UCSD-AML1 (cell line): ENCODE results near the gene CCDC171.
"Not testable (repeated sequence)": the region's sequence is repeated elsewhere in the genome, so short reads cannot be mapped to it uniquely, and the experiment has no call there.

Experiments
- DNase-seq: peaks from one replicate; lab custom pipeline; 2025; ENCODE audit not compliant: unreplicated experiment; lab: John Stamatoyannopoulos, UW

The CCDC171 gene

DNA sequence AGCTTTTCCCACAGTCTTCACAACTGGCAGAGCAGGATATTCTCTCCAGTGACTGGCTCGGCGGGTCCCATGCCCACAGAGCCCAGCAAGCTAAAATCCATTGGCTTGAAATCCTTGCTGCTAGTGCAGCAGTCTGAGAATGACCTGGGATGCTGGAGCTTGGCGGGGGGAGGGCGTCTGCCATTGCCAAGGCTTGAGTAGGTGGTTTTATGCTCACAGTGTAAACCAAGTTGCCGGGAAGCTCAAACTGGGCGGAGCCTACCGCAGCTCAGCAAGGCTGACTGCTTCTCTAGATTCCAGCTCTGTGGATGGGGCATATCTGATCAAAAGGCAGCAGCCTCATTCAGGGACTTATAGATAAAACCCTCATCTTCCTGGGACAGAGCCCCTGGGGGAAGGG lies 194.1 kb downstream of the CCDC171 start:
- DNase-seq = no peak

GRCh38 chr9:15755660-15756059 lies 202.8 kb downstream of the CCDC171 start:
- no peak for DNase-seq

DNA sequence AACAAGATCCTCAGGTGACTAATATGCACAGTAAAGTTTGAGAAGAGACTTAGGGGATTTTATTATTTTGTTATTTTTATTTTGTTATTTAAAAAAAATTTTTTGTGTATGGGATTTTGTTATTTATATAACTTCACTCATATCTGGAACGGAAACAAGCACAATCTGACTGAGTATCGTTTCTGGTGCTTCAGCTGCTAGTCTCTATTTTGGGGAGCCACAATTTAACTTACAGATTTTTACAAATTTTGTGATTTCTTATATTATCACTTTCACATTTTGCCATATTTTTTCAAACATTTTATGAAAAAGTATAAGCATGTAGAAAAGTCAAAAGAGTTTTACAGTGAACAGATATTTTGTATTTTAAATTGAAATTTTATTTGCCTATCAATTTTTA lies 208.7 kb downstream of the CCDC171 start:
- DNase-seq = no peak

- DNase-seq = no peak
These were observed 210.5 kb downstream of the CCDC171 start for GRCh38 chr9:15763371-15763770.

DNA sequence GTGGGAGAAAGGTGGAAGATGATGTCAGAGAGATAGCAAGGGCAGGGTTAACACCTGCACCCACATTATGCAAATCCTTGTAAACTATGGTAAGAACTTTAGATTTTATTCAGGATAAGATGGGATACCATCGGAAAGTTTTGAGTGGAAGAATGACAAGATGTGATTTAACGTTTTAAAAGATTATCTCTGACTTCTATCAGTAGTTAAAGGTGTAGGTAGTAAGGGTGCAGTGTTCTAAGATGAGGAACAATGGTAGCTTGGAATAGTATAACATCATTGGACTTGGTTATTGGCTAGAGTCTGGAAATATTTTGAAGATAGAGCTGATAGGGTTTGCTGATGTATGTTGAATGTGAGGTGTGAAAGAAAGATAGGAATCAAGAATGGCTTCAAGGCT lies 211.3 kb downstream of the CCDC171 start:
- DNase-seq = no peak

GRCh38 chr9:15769547-15769946 lies 216.7 kb downstream of the CCDC171 start:
- DNase-seq = no peak

GRCh38 chr9:15778861-15779260 lies 226.0 kb downstream of the CCDC171 start:
- DNase-seq = no peak

DNA sequence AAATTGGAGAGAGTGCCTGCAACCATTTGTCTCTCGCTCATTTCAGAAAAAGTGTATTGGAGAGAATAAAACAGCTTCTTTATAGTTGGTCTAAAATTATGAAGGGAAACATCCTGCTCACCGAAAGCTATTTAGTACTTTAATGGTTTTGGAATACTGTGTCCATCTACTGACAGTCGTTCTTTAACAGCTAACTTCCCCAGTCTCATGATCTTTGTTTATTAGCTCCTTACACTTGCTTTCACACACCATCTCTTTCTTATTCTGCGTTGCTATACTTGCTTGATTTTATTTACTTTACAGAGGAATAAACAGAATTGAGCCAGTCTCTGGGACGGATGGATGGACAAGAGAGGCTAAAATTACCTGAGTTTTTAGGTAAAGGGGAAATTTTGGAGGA lies 229.3 kb downstream of the CCDC171 start:
- no peak for DNase-seq

DNA sequence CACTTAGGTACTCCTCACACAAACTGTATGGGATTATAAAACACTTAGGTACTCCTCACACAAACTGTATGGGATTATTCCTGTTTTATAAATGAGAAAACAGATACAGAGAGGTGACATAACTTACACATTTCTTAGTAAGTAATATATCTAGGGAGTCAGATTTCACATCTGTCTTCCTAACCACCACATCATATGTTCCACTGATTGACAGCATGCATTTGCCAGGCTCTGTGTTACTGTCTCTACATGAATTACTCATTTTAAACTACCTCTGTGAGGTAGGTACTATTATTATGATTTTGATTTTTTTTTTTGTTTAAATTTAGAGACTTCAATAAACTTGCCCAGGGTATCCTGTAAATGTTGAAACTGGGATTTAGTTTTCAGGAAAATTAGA lies 232.7 kb downstream of the CCDC171 start:
- no peak for DNase-seq

DNA sequence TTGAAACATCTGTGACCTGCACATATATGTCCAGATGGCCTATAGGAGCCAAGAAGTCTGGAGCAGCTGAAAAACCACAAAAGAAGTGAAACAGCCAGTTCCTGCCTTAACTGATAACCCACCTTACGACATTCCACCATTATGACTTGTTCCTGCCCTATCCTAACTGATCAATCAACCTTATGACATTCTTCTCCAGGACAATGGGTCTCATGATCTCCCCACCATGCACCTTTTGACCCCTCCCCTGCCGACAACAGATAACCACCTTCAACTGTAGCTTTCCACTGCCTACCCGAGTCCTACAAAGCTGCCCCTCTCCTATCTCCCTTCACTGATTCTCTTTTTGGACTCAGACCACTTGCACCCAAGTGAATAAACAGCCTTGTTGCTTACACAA lies 233.8 kb downstream of the CCDC171 start:
- no peak for DNase-seq

DNA sequence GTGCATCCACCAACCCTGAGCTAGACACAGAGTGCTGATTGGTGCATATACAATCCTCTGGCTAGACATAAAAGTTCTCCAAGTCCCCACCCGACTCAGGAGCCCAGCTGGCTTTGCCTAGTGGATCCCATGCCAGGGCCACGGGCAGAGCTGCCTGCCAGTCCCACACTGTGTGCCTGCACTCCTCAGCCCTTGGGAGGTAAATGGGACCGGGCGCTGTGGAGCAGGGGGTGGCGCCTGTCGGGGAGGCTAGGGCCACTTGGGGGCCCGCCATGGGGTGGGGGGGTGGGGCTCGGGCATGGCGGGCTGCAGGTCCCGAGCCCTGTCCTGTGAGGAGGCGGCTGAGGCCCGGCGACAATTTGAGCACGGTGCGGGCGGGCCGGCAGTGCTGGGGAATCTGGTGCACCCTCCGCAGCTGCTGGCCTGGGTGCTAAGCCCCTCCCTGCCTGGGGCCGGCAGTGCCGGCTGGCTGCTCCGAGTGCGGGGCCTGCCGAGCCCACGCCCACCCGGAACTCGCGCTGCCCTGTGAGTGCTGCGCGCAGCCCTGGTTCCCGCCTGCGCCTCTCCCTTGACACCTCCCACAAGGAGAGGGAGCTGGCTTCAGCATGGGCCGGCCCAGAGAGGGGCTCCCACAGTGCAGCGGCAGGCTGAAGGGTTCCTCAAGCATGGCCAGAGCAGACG lies 257.5 kb downstream of the CCDC171 start:
- DNase-seq = not testable (repeated sequence)

DNA sequence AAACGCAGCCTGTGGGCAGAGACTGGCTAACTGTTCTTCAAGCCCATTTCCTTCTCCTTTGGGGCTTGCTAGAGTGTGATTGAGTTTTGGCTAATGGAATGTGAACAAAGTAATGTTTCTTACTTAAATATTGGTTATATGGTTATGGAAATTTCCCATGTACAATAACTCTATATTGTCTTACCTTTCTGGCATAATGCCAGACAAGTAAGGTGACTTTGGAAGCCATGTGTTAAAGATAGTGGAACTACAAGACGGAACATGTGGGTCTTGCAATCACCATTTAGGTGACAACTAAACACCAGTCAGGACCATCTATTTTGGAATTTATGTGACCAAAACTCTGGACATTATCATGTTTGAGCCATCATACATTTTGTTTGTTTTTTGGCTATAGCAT lies 260.2 kb downstream of the CCDC171 start:
- no peak for DNase-seq

GRCh38 chr9:15824310-15824709 lies 271.5 kb downstream of the CCDC171 start:
- DNase-seq = no peak

DNA sequence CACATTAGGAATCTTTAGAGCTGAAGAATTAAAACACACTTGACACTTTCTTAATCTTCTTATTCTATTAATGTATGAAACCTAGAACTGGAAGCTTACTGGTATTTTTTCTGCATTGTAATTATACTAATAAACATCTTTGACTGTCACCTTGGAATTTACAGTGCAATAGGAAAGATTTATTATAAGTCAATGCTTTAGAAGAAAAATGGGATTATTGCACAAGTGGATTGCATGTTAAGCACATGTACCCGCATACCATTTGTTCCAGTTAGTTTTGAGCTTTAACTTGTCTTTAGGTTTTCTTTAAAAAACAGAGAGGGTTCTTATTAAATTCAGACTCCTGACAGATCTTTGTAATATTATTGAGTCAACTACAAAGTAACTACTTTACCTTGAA lies 278.5 kb downstream of the CCDC171 start:
- DNase-seq = no peak

GRCh38 chr9:15834541-15834940 lies 281.7 kb downstream of the CCDC171 start:
- DNase-seq = no peak

- no peak for DNase-seq
These were observed 284.3 kb downstream of the CCDC171 start for GRCh38 chr9:15837079-15837679.

- DNase-seq = no peak
These were observed 289.2 kb downstream of the CCDC171 start for GRCh38 chr9:15842051-15842450.

DNA sequence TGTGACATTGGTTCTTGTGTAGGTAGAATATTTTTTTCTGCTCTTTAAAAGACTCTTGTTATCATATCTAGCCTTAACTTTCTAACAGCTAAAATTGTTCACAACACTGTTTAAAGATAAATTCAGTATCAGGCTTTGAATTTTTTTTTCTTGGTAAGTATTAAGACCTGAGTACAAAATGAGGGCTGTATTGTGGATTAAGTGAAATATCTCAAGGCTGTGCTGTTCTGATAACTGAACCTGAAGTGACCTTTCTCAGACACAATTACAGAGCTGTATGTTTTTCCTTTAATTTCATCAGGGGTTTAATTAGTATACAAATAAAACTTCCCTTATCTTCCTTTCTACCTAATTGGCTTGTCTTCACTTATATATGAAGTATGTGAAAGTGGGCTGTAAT lies 290.5 kb downstream of the CCDC171 start:
- DNase-seq = no peak

GRCh38 chr9:15843931-15844330 lies 291.1 kb downstream of the CCDC171 start:
- no peak for DNase-seq

GRCh38 chr9:15846611-15847010 lies 293.8 kb downstream of the CCDC171 start:
- no peak for DNase-seq

DNA sequence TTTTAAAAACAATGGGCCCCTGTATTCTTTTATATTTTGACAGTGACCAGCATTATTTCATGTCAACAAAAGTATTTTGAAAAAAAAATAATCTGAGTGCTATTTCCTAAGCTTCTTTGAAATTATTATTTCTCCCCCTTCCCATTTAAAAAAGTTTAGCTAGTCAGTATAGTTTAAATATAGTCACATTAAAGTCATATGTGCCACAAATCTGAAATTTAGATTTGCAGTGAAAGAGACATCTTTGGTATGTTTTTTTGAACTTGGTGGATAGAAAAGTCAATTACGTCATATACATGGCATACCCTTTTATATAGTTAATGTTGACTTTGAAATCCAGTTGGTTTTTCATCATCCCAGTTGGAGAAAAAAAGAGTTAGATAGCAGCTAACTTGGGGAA lies 297.0 kb downstream of the CCDC171 start:
- DNase-seq = no peak

- no peak for DNase-seq
These were observed 298.9 kb downstream of the CCDC171 start for GRCh38 chr9:15851766-15852165.

- no peak for DNase-seq
These were observed 303.7 kb downstream of the CCDC171 start for GRCh38 chr9:15856591-15856990.
